ENCODE data around the gene DTNB. TPM values are rescaled to one million over a fixed set of nuclear protein-coding genes. Genes with fewer than 3 reads are reported as not detected.

The DTNB gene
- polyA plus RNA-seq, 1 donor from 2014 or later: 22.5 TPM

DNA sequence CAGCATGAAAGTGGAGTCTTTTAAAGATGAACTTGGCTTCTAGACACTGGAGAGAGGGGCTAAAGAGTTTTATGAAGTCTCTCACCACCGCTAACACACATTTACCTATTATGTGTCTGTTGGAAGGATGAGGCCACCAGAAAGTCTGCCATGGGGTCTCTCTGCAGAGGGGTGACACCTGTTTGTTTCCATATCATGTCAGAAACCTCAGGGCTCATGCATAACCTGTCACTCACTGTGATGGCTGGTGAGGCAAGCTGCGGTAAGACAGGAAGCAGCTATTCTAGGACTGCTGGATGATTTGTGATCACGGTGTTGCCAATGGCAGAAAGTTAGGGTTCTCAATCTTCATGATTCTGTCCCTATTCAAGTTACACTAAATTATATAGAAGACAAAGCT lies 270.9 kb downstream of the DTNB start:
- Histone ChIP-seq H3K27ac (ENCODE audit: low read length) (peak overlapping the region; percentile 39), H3K4me3 (ENCODE audit: low read length) (no peak overlapping the region), H2AFZ (ENCODE audit: low read depth, low read length) (no peak overlapping the region), H3K27me3 (ENCODE audit: insufficient read depth, low read depth, low read length) (no peaks in the 10 kb centered on the region), H3F3A (ENCODE audit: insufficient read depth, low read length, poor library complexity, severe bottlenecking) (no peaks in the 10 kb centered on the region), H3K9me2 (ENCODE audit: insufficient read depth, low read length) (no peaks in the 10 kb centered on the region), H3K36me3 (ENCODE audit: insufficient read depth, low read length) (no peaks in the 10 kb centered on the region), H3K4me2 (ENCODE audit: low read length) (no peak overlapping the region), H3K9ac (ENCODE audit: low read length) (no peak overlapping the region), H3K79me2 (replicated peaks; ENCODE audit: insufficient read depth, low read length) (no peaks in the 10 kb centered on the region), H3K9me3 (ENCODE audit: low read length) (no peaks in the 10 kb centered on the region), H4K20me1 (ENCODE audit: insufficient read depth) (no peaks in the 10 kb centered on the region)
- TF ChIP-seq MXI1 (conservative IDR thresholded peaks at IDR 0.05; ENCODE audit: poor library complexity, severe bottlenecking) (no peak), POLR2AphosphoS5 (IDR thresholded peaks at IDR 0.05) (peak; percentile 27), EP300 (conservative IDR thresholded peaks at IDR 0.05; ENCODE audit: poor library complexity, severe bottlenecking) (peak; percentile 25), EZH2 (IDR thresholded peaks at IDR 0.05; ENCODE audit: borderline replicate concordance, insufficient read depth, low read length, poor library complexity, severe bottlenecking) (no peak)

DNA sequence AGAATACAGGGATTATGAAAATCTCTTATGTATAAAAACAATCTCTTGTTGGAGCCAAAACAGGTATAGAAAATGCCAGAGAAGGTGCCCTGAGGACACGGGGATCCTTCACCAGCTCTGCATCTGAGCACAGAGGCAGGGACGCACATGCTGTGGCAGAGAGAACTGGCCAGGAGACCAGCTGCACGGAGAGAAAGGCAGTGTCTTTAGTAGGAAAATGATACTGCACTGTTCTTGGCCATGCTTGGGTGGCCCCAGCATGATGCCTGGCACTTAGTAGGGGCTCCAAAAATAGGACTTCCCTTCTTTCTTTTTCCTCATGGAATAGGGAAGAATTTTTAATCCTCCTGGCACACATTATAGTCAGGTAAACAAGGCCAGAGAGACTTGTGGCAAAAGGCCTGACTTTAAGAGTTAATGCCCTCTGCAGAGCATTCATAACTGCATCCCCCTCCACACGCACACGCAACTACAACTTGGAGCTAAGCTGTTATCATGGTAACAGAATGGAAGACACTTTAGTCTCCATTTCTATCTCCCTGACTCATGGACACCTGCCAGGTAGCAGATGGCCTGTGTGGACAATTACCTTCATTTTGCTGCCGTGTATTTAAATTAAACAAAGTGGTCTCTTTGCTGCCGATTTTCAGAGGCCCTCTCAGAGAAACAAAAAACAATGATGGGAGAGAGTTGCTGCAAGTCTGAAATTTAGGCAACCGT lies 271.9 kb downstream of the DTNB start:
- no peaks in the 10 kb centered on the region for H4K20me1 ChIP-seq (ENCODE audit: insufficient read depth)
- H3K27ac ChIP-seq (ENCODE audit: low read length): peak overlapping the region; percentile 43
- H3K9me3 ChIP-seq (ENCODE audit: low read length): no peaks in the 10 kb centered on the region
- no peak overlapping the region for H3K9ac ChIP-seq (ENCODE audit: low read length)
- H3K4me2 ChIP-seq (ENCODE audit: low read length): no peak overlapping the region
- H3F3A ChIP-seq (ENCODE audit: insufficient read depth, low read length, poor library complexity, severe bottlenecking): no peaks in the 10 kb centered on the region
- no peaks in the 10 kb centered on the region for H3K36me3 ChIP-seq (ENCODE audit: insufficient read depth, low read length)
- H2AFZ ChIP-seq (ENCODE audit: low read depth, low read length): no peak overlapping the region
- H3K9me2 ChIP-seq (ENCODE audit: insufficient read depth, low read length): no peaks in the 10 kb centered on the region
- H3K27me3 ChIP-seq (ENCODE audit: insufficient read depth, low read depth, low read length): no peaks in the 10 kb centered on the region
- no peaks in the 10 kb centered on the region for H3K79me2 ChIP-seq (replicated peaks; ENCODE audit: insufficient read depth, low read length)
- no peak overlapping the region for H3K4me3 ChIP-seq (ENCODE audit: low read length)
- TF ChIP-seq TAF1 (IDR thresholded peaks at IDR 0.05; ENCODE audit: low read depth) (no peak), SMC3 (conservative IDR thresholded peaks at IDR 0.05; ENCODE audit: poor library complexity) (no peak), MXI1 (conservative IDR thresholded peaks at IDR 0.05; ENCODE audit: poor library complexity, severe bottlenecking) (no peak), RAD21 (conservative IDR thresholded peaks at IDR 0.05) (no peak), EP300 (conservative IDR thresholded peaks at IDR 0.05; ENCODE audit: poor library complexity, severe bottlenecking) (no peak), EZH2 (IDR thresholded peaks at IDR 0.05; ENCODE audit: borderline replicate concordance, insufficient read depth, low read length, poor library complexity, severe bottlenecking) (no peak), POLR2AphosphoS5 (IDR thresholded peaks at IDR 0.05) (no peak)
- TF ChIP-seq, protein P1, sequence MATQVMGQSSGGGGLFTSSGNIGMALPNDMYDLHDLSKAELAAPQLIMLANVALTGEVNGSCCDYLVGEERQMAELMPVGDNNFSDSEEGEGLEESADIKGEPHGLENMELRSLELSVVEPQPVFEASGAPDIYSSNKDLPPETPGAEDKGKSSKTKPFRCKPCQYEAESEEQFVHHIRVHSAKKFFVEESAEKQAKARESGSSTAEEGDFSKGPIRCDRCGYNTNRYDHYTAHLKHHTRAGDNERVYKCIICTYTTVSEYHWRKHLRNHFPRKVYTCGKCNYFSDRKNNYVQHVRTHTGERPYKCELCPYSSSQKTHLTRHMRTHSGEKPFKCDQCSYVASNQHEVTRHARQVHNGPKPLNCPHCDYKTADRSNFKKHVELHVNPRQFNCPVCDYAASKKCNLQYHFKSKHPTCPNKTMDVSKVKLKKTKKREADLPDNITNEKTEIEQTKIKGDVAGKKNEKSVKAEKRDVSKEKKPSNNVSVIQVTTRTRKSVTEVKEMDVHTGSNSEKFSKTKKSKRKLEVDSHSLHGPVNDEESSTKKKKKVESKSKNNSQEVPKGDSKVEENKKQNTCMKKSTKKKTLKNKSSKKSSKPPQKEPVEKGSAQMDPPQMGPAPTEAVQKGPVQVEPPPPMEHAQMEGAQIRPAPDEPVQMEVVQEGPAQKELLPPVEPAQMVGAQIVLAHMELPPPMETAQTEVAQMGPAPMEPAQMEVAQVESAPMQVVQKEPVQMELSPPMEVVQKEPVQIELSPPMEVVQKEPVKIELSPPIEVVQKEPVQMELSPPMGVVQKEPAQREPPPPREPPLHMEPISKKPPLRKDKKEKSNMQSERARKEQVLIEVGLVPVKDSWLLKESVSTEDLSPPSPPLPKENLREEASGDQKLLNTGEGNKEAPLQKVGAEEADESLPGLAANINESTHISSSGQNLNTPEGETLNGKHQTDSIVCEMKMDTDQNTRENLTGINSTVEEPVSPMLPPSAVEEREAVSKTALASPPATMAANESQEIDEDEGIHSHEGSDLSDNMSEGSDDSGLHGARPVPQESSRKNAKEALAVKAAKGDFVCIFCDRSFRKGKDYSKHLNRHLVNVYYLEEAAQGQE (IDR thresholded peaks at IDR 0.05; ENCODE audit: borderline replicate concordance): no peak
- TF ChIP-seq, protein P2, sequence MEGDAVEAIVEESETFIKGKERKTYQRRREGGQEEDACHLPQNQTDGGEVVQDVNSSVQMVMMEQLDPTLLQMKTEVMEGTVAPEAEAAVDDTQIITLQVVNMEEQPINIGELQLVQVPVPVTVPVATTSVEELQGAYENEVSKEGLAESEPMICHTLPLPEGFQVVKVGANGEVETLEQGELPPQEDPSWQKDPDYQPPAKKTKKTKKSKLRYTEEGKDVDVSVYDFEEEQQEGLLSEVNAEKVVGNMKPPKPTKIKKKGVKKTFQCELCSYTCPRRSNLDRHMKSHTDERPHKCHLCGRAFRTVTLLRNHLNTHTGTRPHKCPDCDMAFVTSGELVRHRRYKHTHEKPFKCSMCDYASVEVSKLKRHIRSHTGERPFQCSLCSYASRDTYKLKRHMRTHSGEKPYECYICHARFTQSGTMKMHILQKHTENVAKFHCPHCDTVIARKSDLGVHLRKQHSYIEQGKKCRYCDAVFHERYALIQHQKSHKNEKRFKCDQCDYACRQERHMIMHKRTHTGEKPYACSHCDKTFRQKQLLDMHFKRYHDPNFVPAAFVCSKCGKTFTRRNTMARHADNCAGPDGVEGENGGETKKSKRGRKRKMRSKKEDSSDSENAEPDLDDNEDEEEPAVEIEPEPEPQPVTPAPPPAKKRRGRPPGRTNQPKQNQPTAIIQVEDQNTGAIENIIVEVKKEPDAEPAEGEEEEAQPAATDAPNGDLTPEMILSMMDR (IDR thresholded peaks at IDR 0.05; ENCODE audit: poor library complexity, severe bottlenecking): no peak
